ENCODE results near the gene TEX2.

DNA sequence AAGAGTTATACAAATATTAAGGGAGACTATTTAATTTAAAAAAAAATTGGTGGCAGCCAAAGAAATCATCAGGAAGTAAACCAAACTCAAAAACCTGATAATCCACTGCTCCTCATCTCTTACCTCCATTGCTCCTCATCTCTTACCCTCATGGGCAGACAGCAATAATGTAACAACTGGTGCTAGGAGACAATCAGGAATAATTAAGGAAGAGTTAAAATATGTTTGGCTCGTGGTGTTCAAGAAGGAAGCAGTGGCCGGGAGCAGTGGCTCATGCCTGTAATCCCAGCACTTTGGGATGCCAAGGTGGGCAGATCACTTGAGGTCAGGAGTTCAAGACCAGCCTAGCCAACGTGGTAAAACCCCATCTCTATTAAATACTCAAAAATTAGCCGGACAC lies 151.2 kb downstream of the TEX2 start:
- TF ChIP-seq, protein P1, sequence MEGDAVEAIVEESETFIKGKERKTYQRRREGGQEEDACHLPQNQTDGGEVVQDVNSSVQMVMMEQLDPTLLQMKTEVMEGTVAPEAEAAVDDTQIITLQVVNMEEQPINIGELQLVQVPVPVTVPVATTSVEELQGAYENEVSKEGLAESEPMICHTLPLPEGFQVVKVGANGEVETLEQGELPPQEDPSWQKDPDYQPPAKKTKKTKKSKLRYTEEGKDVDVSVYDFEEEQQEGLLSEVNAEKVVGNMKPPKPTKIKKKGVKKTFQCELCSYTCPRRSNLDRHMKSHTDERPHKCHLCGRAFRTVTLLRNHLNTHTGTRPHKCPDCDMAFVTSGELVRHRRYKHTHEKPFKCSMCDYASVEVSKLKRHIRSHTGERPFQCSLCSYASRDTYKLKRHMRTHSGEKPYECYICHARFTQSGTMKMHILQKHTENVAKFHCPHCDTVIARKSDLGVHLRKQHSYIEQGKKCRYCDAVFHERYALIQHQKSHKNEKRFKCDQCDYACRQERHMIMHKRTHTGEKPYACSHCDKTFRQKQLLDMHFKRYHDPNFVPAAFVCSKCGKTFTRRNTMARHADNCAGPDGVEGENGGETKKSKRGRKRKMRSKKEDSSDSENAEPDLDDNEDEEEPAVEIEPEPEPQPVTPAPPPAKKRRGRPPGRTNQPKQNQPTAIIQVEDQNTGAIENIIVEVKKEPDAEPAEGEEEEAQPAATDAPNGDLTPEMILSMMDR (conservative IDR thresholded peaks at IDR 0.05): no peak
- no peak for TF ChIP-seq EZH2 (IDR thresholded peaks at IDR 0.05; ENCODE audit: low read depth)

Measured in PC-9 (cell line).